Melanocyte of skin (primary cell): ENCODE data around the gene KRT85. TPM values are rescaled to one million over a fixed set of nuclear protein-coding genes. Genes with fewer than 3 reads are reported as not detected.

Experiments used
- total RNA-seq, 2 donors: library from RNA; depleted of rRNA; stranded (reverse); fragments of >200 nt; gene quantifications; 2 replicates each; pipeline ENCODE4 v1.2.3, GENCODE V29; 2012

KRT85 gene
- total RNA-seq = not detected

DNA sequence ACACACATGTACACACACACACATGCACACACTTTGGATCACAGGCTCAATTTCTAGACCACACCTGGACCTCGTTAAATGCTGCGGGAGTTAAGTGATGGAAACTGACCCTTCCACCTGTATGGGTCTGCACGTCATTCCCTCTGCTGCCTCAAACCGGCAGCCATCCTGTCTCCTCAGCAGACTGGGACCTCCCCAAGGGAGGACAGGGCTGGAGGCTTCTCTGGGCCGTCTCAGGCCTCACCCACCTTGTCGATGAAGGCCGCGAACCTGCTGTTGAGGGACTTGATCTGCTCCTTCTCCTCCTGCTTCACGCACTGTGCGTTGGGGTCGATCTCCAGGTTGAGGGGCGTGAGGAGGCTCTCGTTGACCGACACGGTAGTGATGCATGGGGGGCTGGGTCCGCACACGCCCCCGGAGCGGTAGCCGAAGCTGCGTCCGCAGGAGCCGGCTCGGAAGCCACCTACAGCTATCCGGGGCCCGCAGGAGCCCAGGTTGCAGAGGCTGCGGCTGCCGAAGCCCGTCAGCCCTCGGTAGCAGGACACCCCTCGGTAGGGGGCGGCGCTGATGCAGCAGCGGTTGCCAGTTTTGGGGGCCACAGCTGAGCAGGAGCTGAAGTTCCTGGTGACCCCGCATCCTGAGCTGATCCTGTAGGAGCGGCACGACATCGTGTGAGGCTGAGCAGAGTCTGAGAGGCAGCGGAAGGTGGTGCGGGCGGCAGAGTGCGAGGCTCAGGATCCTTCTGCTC is at the start of gene KRT85:
Gene KRT85, minus strand, starts transcription at position 744 of the 748 bp plus-strand sequence. Its CDS starts 76 bp downstream, at position 668.

GRCh38 chr12:52405922-52406385 is 38.7 kb upstream of the KRT85 start, which contains the start of gene KRT82:
Gene KRT82 (minus strand): TSS chr12:52406335. CDS start chr12:52406277, 58 bp downstream.

GRCh38 chr12:52385226-52385702 is 18.0 kb upstream of the KRT85 start, which contains the start of gene KRT84:
Gene KRT84 (minus strand): TSS chr12:52385652. CDS start chr12:52385585, 67 bp downstream.

DNA sequence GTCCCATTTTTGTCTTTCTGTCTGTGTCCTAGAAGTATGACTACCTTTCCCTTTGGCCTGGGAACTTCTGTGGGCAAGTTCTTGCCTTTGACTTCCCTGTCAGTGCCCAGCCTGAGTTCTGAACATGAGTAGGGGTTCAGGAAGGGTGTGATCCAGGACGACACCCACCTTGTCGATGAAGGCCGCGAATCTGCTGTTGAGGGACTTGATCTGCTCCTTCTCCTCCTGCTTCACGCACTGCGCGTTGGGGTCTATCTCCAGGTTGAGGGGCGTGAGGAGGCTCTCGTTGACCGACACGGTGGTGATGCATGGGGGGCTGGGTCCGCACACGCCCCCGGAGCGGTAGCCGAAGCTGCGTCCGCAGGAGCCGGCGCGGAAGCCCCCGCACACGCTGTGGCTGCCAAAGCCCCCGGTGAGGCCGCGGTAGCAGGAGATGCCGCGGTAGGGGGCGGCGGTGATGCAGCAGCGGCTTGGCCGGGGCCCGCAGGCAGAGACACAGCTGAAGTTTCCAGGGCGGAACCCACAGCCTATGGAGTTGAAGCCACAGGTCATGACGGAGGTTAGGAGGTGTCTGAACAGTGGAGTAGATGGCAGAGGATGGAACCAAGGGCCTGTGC is 46.4 kb downstream of the KRT85 start, which contains the start of gene KRT83:
Gene KRT83, minus strand, starts transcription at position 615 of the 617 bp plus-strand sequence. Its CDS starts 63 bp downstream, at position 552.

Other genes starting within 250 kb of the KRT85 start
- under 1 TPM in 1 of 2 donors, not detected in 1; under 0.01 TPM for gene KRT80, start 175.5 kb downstream of the KRT85 start, total RNA-seq
- under 1 TPM; under 0.01 to 1.00 TPM for gene KRT7, start 134.2 kb downstream of the KRT85 start, total RNA-seq
- gene KRT86, start 92.8 kb downstream of the KRT85 start, total RNA-seq = not detected
- gene KRT81, start 75.9 kb downstream of the KRT85 start, total RNA-seq = not detected
- gene KRT83, start 46.1 kb downstream of the KRT85 start, total RNA-seq = not detected
- not detected for gene KRT84, start 18.2 kb upstream of the KRT85 start, total RNA-seq
- gene KRT82, start 38.9 kb upstream of the KRT85 start, total RNA-seq = not detected
- not detected for gene KRT75, start 66.9 kb upstream of the KRT85 start, total RNA-seq
- under 1 TPM in 1 of 2 donors, not detected in 1; 0.34 TPM for gene KRT6B, start 84.7 kb upstream of the KRT85 start, total RNA-seq
- not detected for gene KRT6C, start 106.3 kb upstream of the KRT85 start, total RNA-seq
- 1 to 10 TPM in 1 of 2 donors, not detected in 1; 1.0 TPM for gene KRT6A, start 125.8 kb upstream of the KRT85 start, total RNA-seq
- gene KRT5, start 152.9 kb upstream of the KRT85 start, total RNA-seq = under 1 TPM in 1 of 2 donors, not detected in 1; 0.69 TPM
- not detected for gene KRT71, start 185.7 kb upstream of the KRT85 start, total RNA-seq
- gene KRT74, start 206.4 kb upstream of the KRT85 start, total RNA-seq = not detected
- not detected for gene KRT72, start 234.0 kb upstream of the KRT85 start, total RNA-seq